ENCODE results near the gene RTN4RL2. TPM values are rescaled to one million over a fixed set of nuclear protein-coding genes. Genes with fewer than 3 reads are reported as not detected.
A peak's percentile ranks its signal among the peaks of the same experiment; 100 is the strongest.

Gene RTN4RL2
- total and polyA plus RNA-seq, 10 of the 15 experiments (the other 5 are each of a cell fraction or from before 2014, with no cell fraction given): 0.14 to 1.1 (median 0.52) TPM; not detected in 4

DNA sequence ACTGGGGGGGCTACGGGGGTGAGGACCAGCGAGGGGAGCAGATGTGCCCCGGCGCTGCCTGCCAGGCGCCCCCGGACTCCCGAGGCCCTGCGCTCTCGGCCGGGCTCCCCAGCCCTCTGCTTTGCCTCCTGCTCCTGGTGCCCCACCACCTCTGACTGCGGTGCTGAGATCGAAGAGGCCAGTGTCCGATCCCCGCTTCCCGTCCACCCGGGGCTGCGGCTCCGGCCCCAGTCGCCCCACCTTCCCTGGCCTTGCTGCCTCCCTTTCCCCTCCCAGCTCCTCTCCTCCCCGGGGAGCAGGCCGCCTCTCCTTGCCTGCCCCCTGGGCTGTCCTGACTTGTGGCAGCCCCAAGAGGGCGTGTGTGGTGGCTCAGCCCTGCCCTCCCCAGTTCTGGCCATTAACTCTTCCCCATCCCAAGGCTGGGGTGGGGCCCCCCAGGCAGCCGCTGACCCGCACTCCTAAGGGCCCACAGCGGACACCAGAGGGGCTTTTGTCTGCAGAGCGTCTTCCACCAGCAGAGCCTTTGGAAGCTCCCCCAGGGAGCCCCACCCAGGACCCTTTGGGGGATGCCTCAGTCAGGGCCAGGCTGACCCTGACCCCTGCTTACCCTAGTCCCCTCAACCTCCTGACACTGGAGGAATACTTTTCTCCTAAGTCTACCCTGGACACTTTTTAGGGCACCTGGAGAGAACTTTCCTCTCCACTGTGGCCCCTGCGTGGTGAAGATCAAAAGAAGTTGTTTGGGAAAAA is 16.6 kb downstream of the RTN4RL2 start:
- no peak for DNase-seq (ENCODE audit: low read depth, low spot score)
- no peak for FAIRE-seq
- TF ChIP-seq, protein P1, sequence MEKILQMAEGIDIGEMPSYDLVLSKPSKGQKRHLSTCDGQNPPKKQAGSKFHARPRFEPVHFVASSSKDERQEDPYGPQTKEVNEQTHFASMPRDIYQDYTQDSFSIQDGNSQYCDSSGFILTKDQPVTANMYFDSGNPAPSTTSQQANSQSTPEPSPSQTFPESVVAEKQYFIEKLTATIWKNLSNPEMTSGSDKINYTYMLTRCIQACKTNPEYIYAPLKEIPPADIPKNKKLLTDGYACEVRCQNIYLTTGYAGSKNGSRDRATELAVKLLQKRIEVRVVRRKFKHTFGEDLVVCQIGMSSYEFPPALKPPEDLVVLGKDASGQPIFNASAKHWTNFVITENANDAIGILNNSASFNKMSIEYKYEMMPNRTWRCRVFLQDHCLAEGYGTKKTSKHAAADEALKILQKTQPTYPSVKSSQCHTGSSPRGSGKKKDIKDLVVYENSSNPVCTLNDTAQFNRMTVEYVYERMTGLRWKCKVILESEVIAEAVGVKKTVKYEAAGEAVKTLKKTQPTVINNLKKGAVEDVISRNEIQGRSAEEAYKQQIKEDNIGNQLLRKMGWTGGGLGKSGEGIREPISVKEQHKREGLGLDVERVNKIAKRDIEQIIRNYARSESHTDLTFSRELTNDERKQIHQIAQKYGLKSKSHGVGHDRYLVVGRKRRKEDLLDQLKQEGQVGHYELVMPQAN (conservative IDR thresholded peaks at IDR 0.05): 0 out of 2 replicates have a peak, but pooled peaks have one; percentile 1
- TF ChIP-seq HDGF (IDR thresholded peaks at IDR 0.05) (peak; percentile 77; the same call in 1 of the 2 replicates), IKZF2 (IDR thresholded peaks at IDR 0.05) (peak; percentile 13 to 44; a peak in 2 of 4 replicates), TCF12 (IDR thresholded peaks at IDR 0.05; ENCODE audit: low read depth, low read length) (no peak), MEF2B (IDR thresholded peaks at IDR 0.05; ENCODE audit: partially characterized antibody, poor library complexity, severe bottlenecking) (peak; percentile 42), SMARCA5 (IDR thresholded peaks at IDR 0.05) (peak; percentile 31; the same call in 1 of the 2 replicates), YBX1 (IDR thresholded peaks at IDR 0.05) (no peak), IKZF1 (conservative IDR thresholded peaks at IDR 0.05) (peak; percentile 27; the same call in 1 of the 2 replicates), SREBF1 (IDR thresholded peaks at IDR 0.05; ENCODE audit: low read length) (no peak), NBN (IDR thresholded peaks at IDR 0.05) (0 out of 2 replicates have a peak, but pooled peaks have one; percentile 33)
- TF ChIP-seq, protein P2, sequence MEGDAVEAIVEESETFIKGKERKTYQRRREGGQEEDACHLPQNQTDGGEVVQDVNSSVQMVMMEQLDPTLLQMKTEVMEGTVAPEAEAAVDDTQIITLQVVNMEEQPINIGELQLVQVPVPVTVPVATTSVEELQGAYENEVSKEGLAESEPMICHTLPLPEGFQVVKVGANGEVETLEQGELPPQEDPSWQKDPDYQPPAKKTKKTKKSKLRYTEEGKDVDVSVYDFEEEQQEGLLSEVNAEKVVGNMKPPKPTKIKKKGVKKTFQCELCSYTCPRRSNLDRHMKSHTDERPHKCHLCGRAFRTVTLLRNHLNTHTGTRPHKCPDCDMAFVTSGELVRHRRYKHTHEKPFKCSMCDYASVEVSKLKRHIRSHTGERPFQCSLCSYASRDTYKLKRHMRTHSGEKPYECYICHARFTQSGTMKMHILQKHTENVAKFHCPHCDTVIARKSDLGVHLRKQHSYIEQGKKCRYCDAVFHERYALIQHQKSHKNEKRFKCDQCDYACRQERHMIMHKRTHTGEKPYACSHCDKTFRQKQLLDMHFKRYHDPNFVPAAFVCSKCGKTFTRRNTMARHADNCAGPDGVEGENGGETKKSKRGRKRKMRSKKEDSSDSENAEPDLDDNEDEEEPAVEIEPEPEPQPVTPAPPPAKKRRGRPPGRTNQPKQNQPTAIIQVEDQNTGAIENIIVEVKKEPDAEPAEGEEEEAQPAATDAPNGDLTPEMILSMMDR (IDR thresholded peaks at IDR 0.05 in 2 of 3, conservative IDR thresholded peaks at IDR 0.05 in 1 of 3; ENCODE audit: control insufficient read depth in 2 of 3, extremely low read depth in 1 of 3, insufficient read depth in 1 of 3, low read depth in 3 of 3, low read length in 3 of 3): peak; percentile 60 to 71 (median 60)
- TF ChIP-seq, protein P3, sequence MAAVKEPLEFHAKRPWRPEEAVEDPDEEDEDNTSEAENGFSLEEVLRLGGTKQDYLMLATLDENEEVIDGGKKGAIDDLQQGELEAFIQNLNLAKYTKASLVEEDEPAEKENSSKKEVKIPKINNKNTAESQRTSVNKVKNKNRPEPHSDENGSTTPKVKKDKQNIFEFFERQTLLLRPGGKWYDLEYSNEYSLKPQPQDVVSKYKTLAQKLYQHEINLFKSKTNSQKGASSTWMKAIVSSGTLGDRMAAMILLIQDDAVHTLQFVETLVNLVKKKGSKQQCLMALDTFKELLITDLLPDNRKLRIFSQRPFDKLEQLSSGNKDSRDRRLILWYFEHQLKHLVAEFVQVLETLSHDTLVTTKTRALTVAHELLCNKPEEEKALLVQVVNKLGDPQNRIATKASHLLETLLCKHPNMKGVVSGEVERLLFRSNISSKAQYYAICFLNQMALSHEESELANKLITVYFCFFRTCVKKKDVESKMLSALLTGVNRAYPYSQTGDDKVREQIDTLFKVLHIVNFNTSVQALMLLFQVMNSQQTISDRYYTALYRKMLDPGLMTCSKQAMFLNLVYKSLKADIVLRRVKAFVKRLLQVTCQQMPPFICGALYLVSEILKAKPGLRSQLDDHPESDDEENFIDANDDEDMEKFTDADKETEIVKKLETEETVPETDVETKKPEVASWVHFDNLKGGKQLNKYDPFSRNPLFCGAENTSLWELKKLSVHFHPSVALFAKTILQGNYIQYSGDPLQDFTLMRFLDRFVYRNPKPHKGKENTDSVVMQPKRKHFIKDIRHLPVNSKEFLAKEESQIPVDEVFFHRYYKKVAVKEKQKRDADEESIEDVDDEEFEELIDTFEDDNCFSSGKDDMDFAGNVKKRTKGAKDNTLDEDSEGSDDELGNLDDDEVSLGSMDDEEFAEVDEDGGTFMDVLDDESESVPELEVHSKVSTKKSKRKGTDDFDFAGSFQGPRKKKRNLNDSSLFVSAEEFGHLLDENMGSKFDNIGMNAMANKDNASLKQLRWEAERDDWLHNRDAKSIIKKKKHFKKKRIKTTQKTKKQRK (IDR thresholded peaks at IDR 0.05; ENCODE audit: low read depth, low read length): no peak
- TF ChIP-seq, protein P4, sequence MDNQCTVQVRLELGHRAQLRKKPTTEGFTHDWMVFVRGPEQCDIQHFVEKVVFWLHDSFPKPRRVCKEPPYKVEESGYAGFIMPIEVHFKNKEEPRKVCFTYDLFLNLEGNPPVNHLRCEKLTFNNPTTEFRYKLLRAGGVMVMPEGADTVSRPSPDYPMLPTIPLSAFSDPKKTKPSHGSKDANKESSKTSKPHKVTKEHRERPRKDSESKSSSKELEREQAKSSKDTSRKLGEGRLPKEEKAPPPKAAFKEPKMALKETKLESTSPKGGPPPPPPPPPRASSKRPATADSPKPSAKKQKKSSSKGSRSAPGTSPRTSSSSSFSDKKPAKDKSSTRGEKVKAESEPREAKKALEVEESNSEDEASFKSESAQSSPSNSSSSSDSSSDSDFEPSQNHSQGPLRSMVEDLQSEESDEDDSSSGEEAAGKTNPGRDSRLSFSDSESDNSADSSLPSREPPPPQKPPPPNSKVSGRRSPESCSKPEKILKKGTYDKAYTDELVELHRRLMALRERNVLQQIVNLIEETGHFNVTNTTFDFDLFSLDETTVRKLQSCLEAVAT (IDR thresholded peaks at IDR 0.05): no peak

More for the DNA sequence above, 16.6 kb downstream of the RTN4RL2 start:
- WGBS (ENCODE audit: insufficient coverage, insufficient replicate concordance, low lambda C conversion rate, missing lambda C conversion rate): 11% methylated on average over 25 of the region's 27 CpGs
- Histone ChIP-seq H2AFZ (ENCODE audit: control insufficient read depth, low read depth, low read length) (peak overlapping the region; percentile 73), H3K4me1 (ENCODE audit: control insufficient read depth, insufficient read depth, low read length) (peaks cover 24% of the 10 kb centered on the region), H3K79me2 (ENCODE audit: control insufficient read depth, insufficient read depth, low read length) (no peaks in the 10 kb centered on the region), H3K27me3 (replicated peaks in 1 of 2; ENCODE audit: control insufficient read depth in 2 of 2, insufficient read depth in 2 of 2, low read length in 1 of 2) (no peaks in the 10 kb centered on the region), H3K27ac (ENCODE audit: control insufficient read depth, insufficient read depth) (peak overlapping the region; percentile 55), H4K20me1 (ENCODE audit: control insufficient read depth, insufficient read depth) (no peaks in the 10 kb centered on the region), H3K9ac (ENCODE audit: control insufficient read depth, insufficient read depth, low read length) (peak overlapping the region; percentile 64; the same call in 1 of the 2 replicates), H3K4me2 (ENCODE audit: control insufficient read depth, insufficient read depth) (peak overlapping the region; percentile 86), H3K9me3 (replicated peaks; ENCODE audit: control insufficient read depth, insufficient read depth, low read length) (no peaks in the 10 kb centered on the region), H3K4me3 (peak overlapping the region; percentile 57; the same call in 1 of the 2 replicates), H3K36me3 (ENCODE audit: control insufficient read depth in 2 of 2, insufficient read depth in 2 of 2, low read length in 1 of 2) (no peaks in the 10 kb centered on the region)
- ATAC-seq: peak; percentile 78
- POLR2A ChIA-PET: interaction anchor here (0.5 to 1.0 kb wide), 2 partner anchors 39 to 61 kb away, joined by 3 to 4 read pairs; partner anchors contain the start of gene SLC43A1
- SMC1A ChIA-PET (ENCODE audit: uncharacterized antibody, unreplicated experiment): interaction anchor here (0.6 to 7.9 kb wide), 7 partner anchors 17 to 1101 kb away, joined by 3 to 95 read pairs (median 3); partner anchors contain the start of gene SLC43A1
- BruUV-seq (replicated peaks): no TSS peak
- CTCF ChIA-PET: interaction anchor here (0.7 to 9.4 kb wide), 10 partner anchors 12 to 165 kb away, joined by 3 to 321 read pairs (median 4); partner anchors contain the start of genes RTN4RL2, SLC43A1, TIMM10 and UBE2L6
- in situ Hi-C loops (cut with MboI): loop anchor here (25.0 kb wide), 1 partner anchor 640 kb away; no protein-coding TSS in a partner anchor
- RAD21 ChIA-PET (ENCODE audit: unreplicated experiment): interaction anchor here (0.7 to 2.3 kb wide), 4 partner anchors 16 to 131 kb away, joined by 3 to 26 read pairs (median 4); no protein-coding TSS in a partner anchor
- intact Hi-C loops (cut with micrococcal nuclease; ENCODE audit: unreplicated experiment): loop anchor here (2.0 to 5.0 kb wide), 2 partner anchors 50 to 132 kb away; partner anchors contain the start of gene SLC43A3

Data from GM12878 (cell line).